Neural progenitor cell (in vitro differentiated cells): ENCODE measurements around the gene TCF7L1. TPM values are rescaled to one million over a fixed set of nuclear protein-coding genes. Genes with fewer than 3 reads are reported as not detected.
A peak's percentile ranks its signal among the peaks of the same experiment; 100 is the strongest.

Source experiments
- DNase-seq: peaks from one replicate; pipeline ENCODE4 v3.0.0-alpha.2; 2016; ENCODE audit warnings: low spot score
- H2AFZ ChIP-seq: fragments of 200-600 bp; sonication (generic); replicated peaks from 2 replicates; pipeline ENCODE4 v1.6.1; 2016; ENCODE audit warnings: antibody characterized with exemption
- H3F3A ChIP-seq: fragments of 200-600 bp; sonication (generic); 2 replicates; pipeline ENCODE4 v1.6.1; 2016; ENCODE audit warnings: antibody characterized with exemption, low read depth
- H3K27ac ChIP-seq: fragments of 200-600 bp; sonication (generic); 2 replicates; pipeline ENCODE4 v1.5.1; 2016; ENCODE audit warnings: mild to moderate bottlenecking
- H3K27me3 ChIP-seq: fragments of 200-600 bp; sonication (generic); 2 replicates; pipeline ENCODE4 v1.6.1; 2016; ENCODE audit warnings: mild to moderate bottlenecking, moderate library complexity
- H3K36me3 ChIP-seq: fragments of 200-600 bp; sonication (generic); 2 replicates; pipeline ENCODE4 v1.5.1; 2016
- H3K4me1 ChIP-seq: fragments of 200-600 bp; sonication (generic); 2 replicates; pipeline ENCODE4 v1.6.1; 2016; ENCODE audit warnings: mixed run types
- H3K4me2 ChIP-seq: fragments of 200-600 bp; sonication (generic); 2 replicates; pipeline ENCODE4 v1.6.1; 2016
- H3K4me3 ChIP-seq: fragments of 200-600 bp; sonication (generic); 2 replicates; pipeline ENCODE4 v1.5.1; 2016
- H3K79me2 ChIP-seq: fragments of 200-600 bp; sonication (generic); 2 replicates; pipeline ENCODE4 v1.6.1; 2016; ENCODE audit warnings: low read depth
- H3K9ac ChIP-seq: fragments of 200-600 bp; sonication (generic); 2 replicates; pipeline ENCODE4 v1.6.1; 2016
- H3K9me3 ChIP-seq: fragments of 200-600 bp; sonication (generic); 2 replicates; pipeline ENCODE4 v1.5.1; 2016; ENCODE audit warnings: low read depth
- H4K20me1 ChIP-seq: fragments of 200-600 bp; sonication (generic); 2 replicates; pipeline ENCODE4 v1.6.1; 2016; ENCODE audit warnings: low read depth
- H3K27ac Mint-ChIP-seq: 3 replicates; pipeline ENCODE4 v1.8.0; 2021; ENCODE audit warnings: mixed read lengths
- H3K27me3 Mint-ChIP-seq: 2 replicates; pipeline ENCODE4 v1.8.0; 2022; ENCODE audit warnings: low read depth, mild to moderate bottlenecking, inconsistent platforms, moderate library complexity, mixed read lengths; ENCODE audit not compliant: insufficient read depth
- H3K36me3 Mint-ChIP-seq: 3 replicates; pipeline ENCODE4 v1.8.0; 2021; ENCODE audit warnings: mixed read lengths
- H3K4me1 Mint-ChIP-seq: 3 replicates; pipeline ENCODE4 v1.8.0; 2021; ENCODE audit warnings: mixed read lengths
- H3K4me3 Mint-ChIP-seq: 3 replicates; pipeline ENCODE4 v1.8.0; 2021; ENCODE audit warnings: mild to moderate bottlenecking, moderate library complexity, mixed read lengths
- H3K9me3 Mint-ChIP-seq: 3 replicates; pipeline ENCODE4 v1.8.0; 2020; ENCODE audit warnings: mixed read lengths
- CTCF ChIP-seq: fragments of 200-600 bp; sonication (generic); IDR thresholded peaks from 2 replicates; pipeline ENCODE4 v1.5.1; 2017; ENCODE audit warnings: antibody characterized with exemption, mild to moderate bottlenecking
- EZH2 ChIP-seq: fragments of 200-600 bp; sonication (generic); IDR thresholded peaks from 2 replicates; pipeline ENCODE4 v1.6.1; 2017; ENCODE audit warnings: antibody characterized with exemption, mild to moderate bottlenecking, moderate library complexity
- EZH2phosphoT487 ChIP-seq: fragments of 200-600 bp; sonication (generic); IDR thresholded peaks from 2 replicates; pipeline ENCODE4 v1.6.1; 2017; ENCODE audit warnings: antibody characterized with exemption
- total RNA-seq: library from RNA; depleted of rRNA; stranded (reverse); fragments of >200 nt; gene quantifications from 2 replicates; pipeline ENCODE4 v1.2.3, GENCODE V29; 2015; ENCODE audit warnings: low replicate concordance

Gene TCF7L1
- total RNA-seq, 1 donor from 2014 or later = 1.0 TPM

- H4K20me1 ChIP-seq = no peaks in the 10 kb centered on the region
- no peaks in the 10 kb centered on the region for H3K36me3 ChIP-seq
- no peak overlapping the region for H3K27ac ChIP-seq
- no peak overlapping the region for H3K27ac Mint-ChIP-seq
- H3K9me3 ChIP-seq = no peaks in the 10 kb centered on the region
- H3K9me3 Mint-ChIP-seq = peaks cover 5% of the 10 kb centered on the region
- H3K4me2 ChIP-seq = no peak overlapping the region
- peaks cover 17% of the 10 kb centered on the region for H3K27me3 ChIP-seq
- H3K4me3 Mint-ChIP-seq = no peak overlapping the region
- H3K79me2 ChIP-seq = no peaks in the 10 kb centered on the region
- no peaks in the 10 kb centered on the region for H3K27me3 Mint-ChIP-seq
- H3K9ac ChIP-seq = no peak overlapping the region
- TF ChIP-seq EZH2 (no peak), CTCF (no peak), EZH2phosphoT487 (no peak)
- no peak for DNase-seq
- H3F3A ChIP-seq = peaks cover 3% of the 10 kb centered on the region
- no peak overlapping the region for H2AFZ ChIP-seq
- peaks cover 2% of the 10 kb centered on the region for H3K4me1 Mint-ChIP-seq
- no peaks in the 10 kb centered on the region for H3K36me3 Mint-ChIP-seq
- peaks cover 2% of the 10 kb centered on the region for H3K4me1 ChIP-seq
- no peak overlapping the region for H3K4me3 ChIP-seq
Measured at GRCh38 chr2:85114586-85115330, 18.4 kb upstream of the TCF7L1 start.

GRCh38 chr2:85116207-85116606, 17.0 kb upstream of the TCF7L1 start:
- H3K36me3 Mint-ChIP-seq = no peaks in the 10 kb centered on the region
- peaks cover under 1% of the 10 kb centered on the region for H3K9me3 Mint-ChIP-seq
- peaks cover 7% of the 10 kb centered on the region for H3F3A ChIP-seq
- H3K9me3 ChIP-seq = no peaks in the 10 kb centered on the region
- no peak overlapping the region for H3K27ac ChIP-seq
- peaks cover 12% of the 10 kb centered on the region for H3K4me1 ChIP-seq
- no peak overlapping the region for H3K9ac ChIP-seq
- no peak overlapping the region for H3K27ac Mint-ChIP-seq
- no peak overlapping the region for H3K4me3 Mint-ChIP-seq
- no peaks in the 10 kb centered on the region for H3K36me3 ChIP-seq
- H3K79me2 ChIP-seq = no peaks in the 10 kb centered on the region
- TF ChIP-seq CTCF (no peak), EZH2phosphoT487 (no peak), EZH2 (no peak)
- H3K4me3 ChIP-seq = no peak overlapping the region
- DNase-seq = no peak
- H2AFZ ChIP-seq = no peak overlapping the region
- no peak overlapping the region for H3K4me2 ChIP-seq
- no peaks in the 10 kb centered on the region for H4K20me1 ChIP-seq
- H3K27me3 ChIP-seq = peaks cover 17% of the 10 kb centered on the region
- H3K4me1 Mint-ChIP-seq = peaks cover 6% of the 10 kb centered on the region
- H3K27me3 Mint-ChIP-seq = no peaks in the 10 kb centered on the region

GRCh38 chr2:85119900-85120299, 13.3 kb upstream of the TCF7L1 start:
- Histone ChIP-seq H3K9me3 (no peaks in the 10 kb centered on the region), H3K4me2 (peak overlapping the region; percentile 57), H3K79me2 (no peaks in the 10 kb centered on the region), H3K4me3 (peak overlapping the region; percentile 11), H3K4me1 (peaks cover 12% of the 10 kb centered on the region), H2AFZ (peak overlapping the region; percentile 57), H3K27ac (peak overlapping the region; percentile 44), H3K36me3 (no peaks in the 10 kb centered on the region), H3K27me3 (peaks cover 17% of the 10 kb centered on the region), H4K20me1 (no peaks in the 10 kb centered on the region), H3K9ac (no peak overlapping the region), H3F3A (peaks cover 14% of the 10 kb centered on the region)
- H3K4me3 Mint-ChIP-seq = no peak overlapping the region
- no peaks in the 10 kb centered on the region for H3K36me3 Mint-ChIP-seq
- TF ChIP-seq EZH2 (no peak), CTCF (no peak), EZH2phosphoT487 (no peak)
- peaks cover 6% of the 10 kb centered on the region for H3K4me1 Mint-ChIP-seq
- DNase-seq = peak; percentile 69
- H3K27ac Mint-ChIP-seq = no peak overlapping the region
- H3K27me3 Mint-ChIP-seq = no peaks in the 10 kb centered on the region
- no peaks in the 10 kb centered on the region for H3K9me3 Mint-ChIP-seq
